ENCODE data around the gene SLC4A9.
A peak's percentile ranks its signal among the peaks of the same experiment; 100 is the strongest.
"Not testable (repeated sequence)": the region's sequence is repeated elsewhere in the genome, so short reads cannot be mapped to it uniquely, and the experiment has no call there.

The SLC4A9 gene

GRCh38 chr5:140401362-140402257 lies 41.6 kb downstream of the SLC4A9 start, which contains the start of gene ANKHD1:
TSS of gene ANKHD1 (plus strand) at chr5:140401833. CDS start at chr5:140401968, 135 bp downstream.
- peak; percentile 100 for DNase-seq

- DNase-seq: peak; percentile 31
Observed at GRCh38 chr5:140402258-140403074, 42.5 kb downstream of the SLC4A9 start.

- no peak for DNase-seq
Observed at GRCh38 chr5:140403613-140404012, 43.6 kb downstream of the SLC4A9 start.

GRCh38 chr5:140408750-140409241 lies 48.8 kb downstream of the SLC4A9 start:
- DNase-seq: no peak

GRCh38 chr5:140413230-140413629 lies 53.2 kb downstream of the SLC4A9 start:
- DNase-seq: no peak

GRCh38 chr5:140417235-140417634 lies 57.2 kb downstream of the SLC4A9 start:
- no peak for DNase-seq

- DNase-seq: no peak
Observed at GRCh38 chr5:140418862-140419520, 59.0 kb downstream of the SLC4A9 start.

- DNase-seq: no peak
Observed at GRCh38 chr5:140420226-140420570, 60.2 kb downstream of the SLC4A9 start.

GRCh38 chr5:140420665-140421361 lies 60.8 kb downstream of the SLC4A9 start:
- DNase-seq: no peak

- not testable (repeated sequence) for DNase-seq
Observed at GRCh38 chr5:140421375-140421774, 61.4 kb downstream of the SLC4A9 start.

GRCh38 chr5:140423609-140424008 lies 63.6 kb downstream of the SLC4A9 start:
- DNase-seq: no peak

- DNase-seq: no peak
Observed at GRCh38 chr5:140424135-140424534, 64.1 kb downstream of the SLC4A9 start.
